Mesenchymal stem cell (in vitro differentiated cells and primary cell): ENCODE data around the gene PITHD1.

Experiments used
- DNase-seq: peaks from one replicate; pipeline ENCODE4 v3.0.0-alpha.2; 2013
- H2AFZ ChIP-seq: one replicate; pipeline ENCODE4 v1.6.1; 2013; ENCODE audit warnings: low read depth, mild to moderate bottlenecking, control low read depth, inconsistent platforms, low read length, moderate library complexity
- H2AK5ac ChIP-seq: 2 replicates; pipeline ENCODE4 v1.6.1; 2013; ENCODE audit warnings: low read length, moderate library complexity, mild to moderate bottlenecking, inconsistent platforms; ENCODE audit not compliant: severe bottlenecking
- H2BK120ac ChIP-seq: one replicate; pipeline ENCODE4 v1.6.1; 2013; ENCODE audit warnings: low read depth, mild to moderate bottlenecking, inconsistent platforms, low read length, moderate library complexity
- H2BK12ac ChIP-seq, 2 experiments: one replicate each; pipeline ENCODE4 v1.6.1; 2013; ENCODE audit warnings: inconsistent platforms in 2 of 2, low read length in 2 of 2, mild to moderate bottlenecking in 2 of 2, moderate library complexity in 2 of 2, control low read depth in 1 of 2
- H2BK15ac ChIP-seq: one replicate; pipeline ENCODE4 v1.6.1; 2013; ENCODE audit warnings: mild to moderate bottlenecking, low read depth, inconsistent platforms; ENCODE audit not compliant: poor library complexity, severe bottlenecking
- H2BK5ac ChIP-seq: 2 replicates; pipeline ENCODE4 v1.6.1; 2013; ENCODE audit warnings: low read depth, mild to moderate bottlenecking, low read length, control low read depth, inconsistent platforms; ENCODE audit not compliant: poor library complexity, severe bottlenecking
- H3K14ac ChIP-seq, 2 experiments: one replicate each; pipeline ENCODE4 v1.6.1; 2013; ENCODE audit warnings: inconsistent platforms in 2 of 2, low read length in 2 of 2, control low read depth in 1 of 2, mild to moderate bottlenecking in 1 of 2, moderate library complexity in 1 of 2
- H3K18ac ChIP-seq, 2 experiments: one replicate each; pipeline ENCODE4 v1.6.1; 2013; ENCODE audit warnings: inconsistent platforms in 2 of 2, low read length in 2 of 2, control low read depth in 1 of 2, low read depth in 1 of 2, mild to moderate bottlenecking in 1 of 2
- H3K23ac ChIP-seq, 2 experiments: one replicate each; pipeline ENCODE4 v1.6.1; 2013; ENCODE audit warnings: inconsistent platforms in 2 of 2, low read length in 2 of 2, mild to moderate bottlenecking in 2 of 2, moderate library complexity in 2 of 2, control low read depth in 1 of 2
- H3K27ac ChIP-seq: 2 replicates; pipeline ENCODE4 v1.5.1; 2013; ENCODE audit warnings: mild to moderate bottlenecking, moderate library complexity, low read length, control low read depth, inconsistent platforms; ENCODE audit not compliant: poor library complexity, severe bottlenecking
- H3K27me3 ChIP-seq, 2 experiments: 2 replicates each; pipeline versions ENCODE4 v1.6.1 to v1.7.0; 2013; ENCODE audit warnings: low read length in 2 of 2, mild to moderate bottlenecking in 2 of 2, moderate library complexity in 2 of 2, control low read depth in 1 of 2, inconsistent platforms in 1 of 2; ENCODE audit not compliant: control insufficient read depth in 1 of 2, insufficient read depth in 1 of 2
- H3K36me3 ChIP-seq, 2 experiments: 2 replicates each; pipeline versions ENCODE4 v1.6.1 to v1.7.0; 2013; ENCODE audit warnings: low read length in 2 of 2, control low read depth in 1 of 2, inconsistent platforms in 1 of 2, low read depth in 1 of 2, mild to moderate bottlenecking in 1 of 2; ENCODE audit not compliant: insufficient read depth in 2 of 2, control insufficient read depth in 1 of 2
- H3K4ac ChIP-seq, 2 experiments: one replicate each; pipeline ENCODE4 v1.6.1; 2013; ENCODE audit warnings: inconsistent platforms in 2 of 2, low read length in 2 of 2, mild to moderate bottlenecking in 2 of 2, moderate library complexity in 2 of 2, control low read depth in 1 of 2, low read depth in 1 of 2
- H3K4me1 ChIP-seq: 2 replicates; pipeline ENCODE4 v1.6.1; 2013; ENCODE audit warnings: low read depth, low read length, control low read depth; ENCODE audit not compliant: control insufficient read depth, insufficient read depth
- H3K4me2 ChIP-seq: 2 replicates; pipeline ENCODE4 v1.6.1; 2013; ENCODE audit warnings: low read length, mild to moderate bottlenecking, inconsistent platforms; ENCODE audit not compliant: poor library complexity, severe bottlenecking
- H3K4me3 ChIP-seq, 2 experiments: 2 replicates each; pipeline versions ENCODE4 v1.5.1 to v1.7.0; 2013; ENCODE audit warnings: low read length in 2 of 2, mild to moderate bottlenecking in 2 of 2, control low read depth in 1 of 2, low read depth in 1 of 2; ENCODE audit not compliant: insufficient read depth in 1 of 2
- H3K79me1 ChIP-seq: replicated peaks from 2 replicates; pipeline ENCODE4 v1.6.1; 2013; ENCODE audit warnings: mild to moderate bottlenecking, control low read depth, low read length, inconsistent platforms; ENCODE audit not compliant: poor library complexity, severe bottlenecking
- H3K9ac ChIP-seq: 2 replicates; pipeline ENCODE4 v1.7.0; 2013; ENCODE audit warnings: mild to moderate bottlenecking, low read length, moderate library complexity
- H3K9me3 ChIP-seq: 2 replicates; pipeline ENCODE4 v1.7.0; 2013; ENCODE audit warnings: mild to moderate bottlenecking, low read length; ENCODE audit not compliant: control insufficient read depth
- H4K8ac ChIP-seq: one replicate; pipeline ENCODE4 v1.6.1; 2013; ENCODE audit warnings: inconsistent platforms, mild to moderate bottlenecking, low read length, moderate library complexity
- H4K91ac ChIP-seq: one replicate; pipeline ENCODE4 v1.6.1; 2013; ENCODE audit warnings: mild to moderate bottlenecking, low read length, inconsistent platforms
- WGBS: methylation state at CpG from one replicate; pipeline ENCODE4 v1.1.7; 2013; ENCODE audit warnings: mixed read lengths; 5-methylcytosine and 5-hydroxymethylcytosine counted together

Gene PITHD1

GRCh38 chr1:23743287-23744152 is 34.7 kb upstream of the PITHD1 start, which contains the start of gene ELOA:
Gene ELOA (plus strand): TSS chr1:23743471. CDS start chr1:23743504, 33 bp downstream.
- H3K4me3 ChIP-seq = peak within 1 kb of the TSS; percentile 84 to 98
- under 1% methylated on average over 77 of the region's 119 CpGs for WGBS
- H3K4me1 ChIP-seq = no peaks in the 10 kb centered on the region
- H2BK120ac ChIP-seq = peak within 1 kb of the TSS; percentile 92
- H2BK12ac ChIP-seq = peak within 1 kb of the TSS in 1 of 2 experiments; percentile 42
- no peaks in the 10 kb centered on the region for H3K27me3 ChIP-seq
- H3K9me3 ChIP-seq = no peaks in the 10 kb centered on the region
- peaks cover 6% of the 10 kb centered on the region for H3K79me1 ChIP-seq
- peak within 1 kb of the TSS; percentile 24 for H2BK5ac ChIP-seq
- peak within 1 kb of the TSS; percentile 93 to 99 for H3K18ac ChIP-seq
- peak within 1 kb of the TSS; percentile 91 for H3K9ac ChIP-seq
- peak within 1 kb of the TSS; percentile 79 to 96 for H3K23ac ChIP-seq
- H3K14ac ChIP-seq = peak within 1 kb of the TSS in 1 of 2 experiments; percentile 94
- H3K27ac ChIP-seq = peak within 1 kb of the TSS; percentile 50
- H3K4ac ChIP-seq = peak within 1 kb of the TSS; percentile 95 to 98
- peak within 1 kb of the TSS; percentile 91 for H4K8ac ChIP-seq
- peak within 1 kb of the TSS; percentile 89 for H2BK15ac ChIP-seq
- H3K36me3 ChIP-seq = peaks cover 9 to 12% of the 10 kb centered on the region in 2 experiments
- peak within 1 kb of the TSS; percentile 78 for H3K4me2 ChIP-seq
- peak within 1 kb of the TSS; percentile 79 for H2AFZ ChIP-seq
- peak within 1 kb of the TSS; percentile 96 for H4K91ac ChIP-seq
- peak; percentile 70 for DNase-seq
- no peak within 1 kb of the TSS for H2AK5ac ChIP-seq

GRCh38 chr1:23745515-23745914 is 32.7 kb upstream of the PITHD1 start:
- H3K18ac ChIP-seq = no peak overlapping the region

DNA sequence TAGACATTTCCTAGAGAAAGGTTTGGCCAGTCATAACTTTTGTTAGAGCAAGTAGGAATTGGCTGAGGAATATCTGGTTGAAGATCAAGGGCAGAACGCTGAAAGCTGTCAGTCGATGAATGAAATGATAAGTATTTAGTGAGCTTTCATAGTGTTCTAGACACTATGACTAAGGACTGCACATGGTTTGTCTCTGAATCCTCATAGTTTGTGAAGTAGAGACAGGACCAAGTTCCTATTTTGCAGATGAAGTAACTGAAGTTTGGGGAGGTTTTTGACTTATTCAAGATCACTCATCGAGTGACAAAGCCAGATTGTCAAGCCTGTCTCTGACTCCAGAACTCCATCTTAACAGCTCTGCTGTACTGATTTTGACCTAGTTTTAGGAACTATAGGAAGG is 30.2 kb upstream of the PITHD1 start:
- no peak overlapping the region for H2BK120ac ChIP-seq
- H3K27ac ChIP-seq = no peak overlapping the region
- no peak overlapping the region for H3K9ac ChIP-seq
- no peaks in the 10 kb centered on the region for H3K9me3 ChIP-seq
- H3K18ac ChIP-seq = no peak overlapping the region
- no peak overlapping the region for H4K91ac ChIP-seq
- H3K4me2 ChIP-seq = no peak overlapping the region
- no peak overlapping the region for H3K23ac ChIP-seq
- peaks cover 33 to 49% of the 10 kb centered on the region in 2 experiments for H3K36me3 ChIP-seq
- no peak overlapping the region for H2BK15ac ChIP-seq
- no peak overlapping the region for H2BK12ac ChIP-seq
- no peak for DNase-seq
- peaks cover 21% of the 10 kb centered on the region for H3K79me1 ChIP-seq
- WGBS = 90% methylated on average over 3 of the region's 3 CpGs
- no peak overlapping the region for H4K8ac ChIP-seq
- H3K14ac ChIP-seq = no peak overlapping the region
- no peak overlapping the region for H2BK5ac ChIP-seq
- no peak overlapping the region for H3K4ac ChIP-seq
- no peak overlapping the region for H2AK5ac ChIP-seq
- peaks cover 2% of the 10 kb centered on the region for H3K4me1 ChIP-seq
- H3K27me3 ChIP-seq = no peaks in the 10 kb centered on the region
- H2AFZ ChIP-seq = no peak overlapping the region
- no peak overlapping the region for H3K4me3 ChIP-seq

More at GRCh38 chr1:23745515-23745914, 32.7 kb upstream of the PITHD1 start:
- H2AFZ ChIP-seq = no peak overlapping the region
- H3K36me3 ChIP-seq = peaks cover 9 to 24% of the 10 kb centered on the region in 2 experiments
- H3K27ac ChIP-seq = no peak overlapping the region
- no peak overlapping the region for H2AK5ac ChIP-seq
- peaks cover 5% of the 10 kb centered on the region for H3K79me1 ChIP-seq
- H2BK120ac ChIP-seq = no peak overlapping the region
- H3K4me2 ChIP-seq = no peak overlapping the region
- peak; percentile 66 for DNase-seq
- H2BK15ac ChIP-seq = no peak overlapping the region
- H3K9ac ChIP-seq = peak overlapping the region; percentile 91
- no peak overlapping the region for H3K23ac ChIP-seq
- H3K4ac ChIP-seq = no peak overlapping the region
- 100% methylated on average over 1 of the region's 1 CpG for WGBS
- no peaks in the 10 kb centered on the region for H3K4me1 ChIP-seq
- H2BK12ac ChIP-seq = no peak overlapping the region
- peak overlapping the region in 1 of 2 experiments; percentile 84 for H3K4me3 ChIP-seq
- no peak overlapping the region for H4K91ac ChIP-seq
- no peak overlapping the region for H3K14ac ChIP-seq
- H4K8ac ChIP-seq = no peak overlapping the region
- H3K27me3 ChIP-seq = no peaks in the 10 kb centered on the region
- H2BK5ac ChIP-seq = no peak overlapping the region
- H3K9me3 ChIP-seq = no peaks in the 10 kb centered on the region

GRCh38 chr1:23751050-23751814 is 27.0 kb upstream of the PITHD1 start:
- no peak overlapping the region for H3K18ac ChIP-seq
- H3K23ac ChIP-seq = no peak overlapping the region
- H3K4ac ChIP-seq = peak overlapping the region in 1 of 2 experiments; percentile 21
- no peak overlapping the region for H3K4me2 ChIP-seq
- H3K79me1 ChIP-seq = peaks cover 29% of the 10 kb centered on the region
- H2BK5ac ChIP-seq = no peak overlapping the region
- H4K8ac ChIP-seq = no peak overlapping the region
- no peak overlapping the region for H2BK15ac ChIP-seq
- H4K91ac ChIP-seq = no peak overlapping the region
- no peak overlapping the region for H3K4me3 ChIP-seq
- no peak overlapping the region for H2AFZ ChIP-seq
- H2AK5ac ChIP-seq = peak overlapping the region; percentile 18
- peaks cover 8% of the 10 kb centered on the region for H3K4me1 ChIP-seq
- DNase-seq = peak; percentile 74
- 70% methylated on average over 11 of the region's 11 CpGs for WGBS
- H3K14ac ChIP-seq = no peak overlapping the region
- peak overlapping the region; percentile 0 for H3K9ac ChIP-seq
- H3K27me3 ChIP-seq = no peaks in the 10 kb centered on the region
- H3K36me3 ChIP-seq = peaks cover 50 to 78% of the 10 kb centered on the region in 2 experiments
- no peak overlapping the region for H2BK12ac ChIP-seq
- no peak overlapping the region for H3K27ac ChIP-seq
- H2BK120ac ChIP-seq = no peak overlapping the region
- H3K9me3 ChIP-seq = no peaks in the 10 kb centered on the region
